GM23338 (cell line): ENCODE measurements around the gene GPRC5B. TPM values are rescaled to one million over a fixed set of nuclear protein-coding genes. Genes with fewer than 3 reads are reported as not detected.

Experiments
- ATAC-seq: fragments of 200-7000 bp; cut with Tn5 transposase; 3 replicates; pipeline ENCODE4 v1.9.1; 2020
- DNase-seq: peaks from one replicate; pipeline ENCODE4 v3.0.0-alpha.2; 2015; ENCODE audit warnings: low spot score
- H2AFZ ChIP-seq: fragments of 200-600 bp; sonication (generic); 2 replicates; pipeline ENCODE4 v1.8.0; 2016; ENCODE audit warnings: antibody characterized with exemption, mild to moderate bottlenecking, moderate library complexity
- H3F3A ChIP-seq: fragments of 200-600 bp; sonication (generic); replicated peaks from 2 replicates; pipeline ENCODE4 v1.8.0; 2017; ENCODE audit warnings: antibody characterized with exemption, mixed run types, low read depth
- H3K27ac ChIP-seq: fragments of 200-600 bp; sonication (generic); 2 replicates; pipeline ENCODE4 v1.6.1; 2016; ENCODE audit warnings: low read depth
- H3K27me3 ChIP-seq: fragments of 200-600 bp; sonication (generic); 2 replicates; pipeline ENCODE4 v1.8.0; 2016; ENCODE audit warnings: mild to moderate bottlenecking, mixed run types, moderate library complexity; ENCODE audit not compliant: insufficient read depth
- H3K36me3 ChIP-seq: fragments of 200-600 bp; sonication (generic); 2 replicates; pipeline ENCODE4 v1.8.0; 2016; ENCODE audit warnings: mild to moderate bottlenecking; ENCODE audit not compliant: insufficient read depth
- H3K4me1 ChIP-seq: fragments of 200-600 bp; sonication (generic); 2 replicates; pipeline ENCODE4 v1.8.0; 2016; ENCODE audit warnings: mild to moderate bottlenecking, moderate library complexity; ENCODE audit not compliant: insufficient read depth
- H3K4me2 ChIP-seq: fragments of 200-600 bp; sonication (generic); 2 replicates; pipeline ENCODE4 v1.7.1; 2017; ENCODE audit warnings: mixed run types
- H3K4me3 ChIP-seq: fragments of 200-600 bp; sonication (generic); 2 replicates; pipeline ENCODE4 v1.6.1; 2016; ENCODE audit warnings: mixed run types
- H3K79me2 ChIP-seq: fragments of 200-600 bp; sonication (generic); replicated peaks from 2 replicates; pipeline ENCODE4 v1.8.0; 2017; ENCODE audit warnings: mild to moderate bottlenecking; ENCODE audit not compliant: insufficient read depth
- H3K9me2 ChIP-seq: fragments of 200-600 bp; sonication (generic); 2 replicates; pipeline ENCODE4 v1.8.0; 2017; ENCODE audit not compliant: insufficient read depth
- H4K20me1 ChIP-seq: fragments of 200-600 bp; sonication (generic); replicated peaks from 2 replicates; pipeline ENCODE4 v1.8.0; 2017; ENCODE audit warnings: mild to moderate bottlenecking; ENCODE audit not compliant: insufficient read depth
- H3K27ac Mint-ChIP-seq: 2 replicates; pipeline ENCODE4 v1.8.0; 2020; ENCODE audit warnings: inconsistent platforms, mild to moderate bottlenecking, moderate library complexity, mixed read lengths
- H3K27me3 Mint-ChIP-seq: 3 replicates; pipeline ENCODE4 v1.8.0; 2022; ENCODE audit warnings: low read depth, mild to moderate bottlenecking, moderate library complexity, mixed read lengths, inconsistent platforms; ENCODE audit not compliant: insufficient read depth, poor library complexity
- H3K36me3 Mint-ChIP-seq: 3 replicates; pipeline ENCODE4 v1.8.0; 2021; ENCODE audit warnings: low read depth, mild to moderate bottlenecking, inconsistent platforms, moderate library complexity, mixed read lengths
- H3K4me1 Mint-ChIP-seq: 3 replicates; pipeline ENCODE4 v1.8.0; 2020; ENCODE audit warnings: mild to moderate bottlenecking, inconsistent platforms, mixed read lengths
- H3K4me3 Mint-ChIP-seq: 3 replicates; pipeline ENCODE4 v1.8.0; 2021; ENCODE audit warnings: moderate library complexity, mild to moderate bottlenecking, inconsistent platforms, mixed read lengths
- H3K9me3 Mint-ChIP-seq: 3 replicates; pipeline ENCODE4 v1.8.0; 2020; ENCODE audit warnings: moderate library complexity, mild to moderate bottlenecking, inconsistent platforms, mixed read lengths
- CREB1 ChIP-seq: fragments of 250-450 bp; sonication (Bioruptor Pico); IDR thresholded peaks from 2 replicates; pipeline ENCODE4 v1.5.0; 2020; ENCODE audit warnings: low read depth, mild to moderate bottlenecking, moderate library complexity
- EZH2 ChIP-seq: fragments of 200-600 bp; sonication (generic); IDR thresholded peaks from one replicate; pipeline ENCODE4 v1.8.0; 2017; ENCODE audit warnings: antibody characterized with exemption, mild to moderate bottlenecking, low read depth; ENCODE audit not compliant: unreplicated experiment
- EZH2phosphoT487 ChIP-seq: fragments of 200-600 bp; sonication (generic); IDR thresholded peaks from one replicate; pipeline ENCODE4 v1.8.1; 2018; ENCODE audit warnings: antibody characterized with exemption; ENCODE audit not compliant: unreplicated experiment
- JUNB ChIP-seq: IDR thresholded peaks from one replicate; pipeline ENCODE4 v1.6.1; 2016; ENCODE audit warnings: antibody characterized with exemption; ENCODE audit not compliant: unreplicated experiment
- NANOG ChIP-seq: IDR thresholded peaks from 2 replicates; pipeline ENCODE4 v1.6.1; 2016; ENCODE audit warnings: antibody characterized with exemption, borderline replicate concordance
- POLR2AphosphoS5 ChIP-seq: IDR thresholded peaks from 2 replicates; pipeline ENCODE4 v1.6.1; 2016; ENCODE audit warnings: antibody characterized with exemption, low read depth
- STAT1 ChIP-seq: IDR thresholded peaks from one replicate; pipeline ENCODE4 v1.6.1; 2016; ENCODE audit warnings: antibody characterized with exemption; ENCODE audit not compliant: unreplicated experiment
- ZNF114 ChIP-seq: fragments of 250-450 bp; sonication (Bioruptor Pico); IDR thresholded peaks from 2 replicates; pipeline ENCODE4 v1.5.0; 2020; ENCODE audit warnings: mild to moderate bottlenecking, moderate library complexity
- ZNF331 ChIP-seq: fragments of 250-450 bp; sonication (Bioruptor Pico); IDR thresholded peaks from 2 replicates; pipeline ENCODE4 v1.5.0; 2020; ENCODE audit warnings: low read depth, mild to moderate bottlenecking, moderate library complexity
- polyA plus RNA-seq: library from polyadenylated mRNA; unstranded; fragments of >200 nt; fragmentation: Nextera tagmentation; extraction: Ambion mirVana; gene quantifications from 2 replicates; pipeline ENCODE4 v1.2.1, GENCODE V29; 2016
- total RNA-seq: library from RNA; depleted of rRNA; stranded (reverse); fragments of >200 nt; shearing (Covaris generic); gene quantifications from 2 replicates; pipeline ENCODE4 v1.2.3, GENCODE V29; 2014
- TF ChIP-seq, protein P1 (sequence below): IDR thresholded peaks from 2 replicates; pipeline ENCODE4 v1.6.1; 2016; ENCODE audit warnings: antibody characterized with exemption
- TF ChIP-seq, protein P2 (sequence below): fragments of 250-450 bp; sonication (Bioruptor Pico); IDR thresholded peaks from 2 replicates; pipeline ENCODE4 v1.5.0; 2020; ENCODE audit warnings: mild to moderate bottlenecking, moderate library complexity
- TF ChIP-seq, protein P3 (sequence below), 2 experiments: fragments of 200-600 bp in 1 of 2; sonication (generic) in 1 of 2; conservative IDR thresholded peaks; 2 replicates each; pipeline versions ENCODE4 v1.5.1 to v1.6.1; 2016 to 2017; ENCODE audit warnings: antibody characterized with exemption in 2 of 2, low read depth in 2 of 2, mild to moderate bottlenecking in 2 of 2, moderate library complexity in 1 of 2
- TF ChIP-seq, protein P4 (sequence below): IDR thresholded peaks from one replicate; pipeline ENCODE4 v1.6.1; 2018; ENCODE audit warnings: antibody characterized with exemption; ENCODE audit not compliant: unreplicated experiment

GPRC5B gene
- total and polyA plus RNA-seq, 2 experiments from 2014 or later: 70.9 to 82.5 TPM

DNA sequence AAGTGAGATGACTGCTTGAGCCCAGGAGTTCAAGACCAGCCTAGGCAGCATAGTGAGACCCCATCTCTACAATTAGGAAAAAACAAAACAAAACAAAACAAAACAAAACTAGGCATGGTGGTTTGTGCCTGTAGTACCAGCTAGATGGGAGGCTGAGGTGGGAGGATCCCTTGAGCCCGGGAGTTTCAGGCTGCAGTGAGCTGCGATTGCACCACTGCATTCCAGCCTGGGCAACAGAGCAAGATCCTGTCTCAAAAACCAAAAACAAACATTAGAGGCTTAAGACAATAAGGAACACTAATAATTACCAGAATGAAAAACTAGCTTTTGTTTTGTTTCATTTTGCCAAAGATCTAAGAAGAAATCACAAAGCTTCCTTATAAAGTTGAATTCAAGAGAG lies 69.2 kb downstream of the GPRC5B start:
- Histone ChIP-seq H2AFZ (no peak overlapping the region), H4K20me1 (no peaks in the 10 kb centered on the region), H3K27ac (no peak overlapping the region), H3K9me2 (no peaks in the 10 kb centered on the region), H3K79me2 (no peaks in the 10 kb centered on the region), H3K4me2 (no peak overlapping the region), H3K36me3 (no peaks in the 10 kb centered on the region), H3K4me1 (no peaks in the 10 kb centered on the region), H3K27me3 (no peaks in the 10 kb centered on the region), H3F3A (0 out of 2 replicates have a peak, but pooled peaks cover 2% of the 10 kb centered on the region), H3K4me3 (no peak overlapping the region)
- H3K36me3 Mint-ChIP-seq: peaks cover 8% of the 10 kb centered on the region; the same call in 2 of the 3 replicates
- TF ChIP-seq NANOG (no peak), EZH2phosphoT487 (no peak), POLR2AphosphoS5 (no peak), CREB1 (CRISPR knock-in tag) (no peak), ZNF331 (CRISPR knock-in tag) (no peak), STAT1 (no peak), JUNB (no peak), ZNF114 (CRISPR knock-in tag) (no peak), EZH2 (no peak)
- TF ChIP-seq, protein P1, sequence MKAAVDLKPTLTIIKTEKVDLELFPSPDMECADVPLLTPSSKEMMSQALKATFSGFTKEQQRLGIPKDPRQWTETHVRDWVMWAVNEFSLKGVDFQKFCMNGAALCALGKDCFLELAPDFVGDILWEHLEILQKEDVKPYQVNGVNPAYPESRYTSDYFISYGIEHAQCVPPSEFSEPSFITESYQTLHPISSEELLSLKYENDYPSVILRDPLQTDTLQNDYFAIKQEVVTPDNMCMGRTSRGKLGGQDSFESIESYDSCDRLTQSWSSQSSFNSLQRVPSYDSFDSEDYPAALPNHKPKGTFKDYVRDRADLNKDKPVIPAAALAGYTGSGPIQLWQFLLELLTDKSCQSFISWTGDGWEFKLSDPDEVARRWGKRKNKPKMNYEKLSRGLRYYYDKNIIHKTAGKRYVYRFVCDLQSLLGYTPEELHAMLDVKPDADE: no peak
- TF ChIP-seq, protein P2, sequence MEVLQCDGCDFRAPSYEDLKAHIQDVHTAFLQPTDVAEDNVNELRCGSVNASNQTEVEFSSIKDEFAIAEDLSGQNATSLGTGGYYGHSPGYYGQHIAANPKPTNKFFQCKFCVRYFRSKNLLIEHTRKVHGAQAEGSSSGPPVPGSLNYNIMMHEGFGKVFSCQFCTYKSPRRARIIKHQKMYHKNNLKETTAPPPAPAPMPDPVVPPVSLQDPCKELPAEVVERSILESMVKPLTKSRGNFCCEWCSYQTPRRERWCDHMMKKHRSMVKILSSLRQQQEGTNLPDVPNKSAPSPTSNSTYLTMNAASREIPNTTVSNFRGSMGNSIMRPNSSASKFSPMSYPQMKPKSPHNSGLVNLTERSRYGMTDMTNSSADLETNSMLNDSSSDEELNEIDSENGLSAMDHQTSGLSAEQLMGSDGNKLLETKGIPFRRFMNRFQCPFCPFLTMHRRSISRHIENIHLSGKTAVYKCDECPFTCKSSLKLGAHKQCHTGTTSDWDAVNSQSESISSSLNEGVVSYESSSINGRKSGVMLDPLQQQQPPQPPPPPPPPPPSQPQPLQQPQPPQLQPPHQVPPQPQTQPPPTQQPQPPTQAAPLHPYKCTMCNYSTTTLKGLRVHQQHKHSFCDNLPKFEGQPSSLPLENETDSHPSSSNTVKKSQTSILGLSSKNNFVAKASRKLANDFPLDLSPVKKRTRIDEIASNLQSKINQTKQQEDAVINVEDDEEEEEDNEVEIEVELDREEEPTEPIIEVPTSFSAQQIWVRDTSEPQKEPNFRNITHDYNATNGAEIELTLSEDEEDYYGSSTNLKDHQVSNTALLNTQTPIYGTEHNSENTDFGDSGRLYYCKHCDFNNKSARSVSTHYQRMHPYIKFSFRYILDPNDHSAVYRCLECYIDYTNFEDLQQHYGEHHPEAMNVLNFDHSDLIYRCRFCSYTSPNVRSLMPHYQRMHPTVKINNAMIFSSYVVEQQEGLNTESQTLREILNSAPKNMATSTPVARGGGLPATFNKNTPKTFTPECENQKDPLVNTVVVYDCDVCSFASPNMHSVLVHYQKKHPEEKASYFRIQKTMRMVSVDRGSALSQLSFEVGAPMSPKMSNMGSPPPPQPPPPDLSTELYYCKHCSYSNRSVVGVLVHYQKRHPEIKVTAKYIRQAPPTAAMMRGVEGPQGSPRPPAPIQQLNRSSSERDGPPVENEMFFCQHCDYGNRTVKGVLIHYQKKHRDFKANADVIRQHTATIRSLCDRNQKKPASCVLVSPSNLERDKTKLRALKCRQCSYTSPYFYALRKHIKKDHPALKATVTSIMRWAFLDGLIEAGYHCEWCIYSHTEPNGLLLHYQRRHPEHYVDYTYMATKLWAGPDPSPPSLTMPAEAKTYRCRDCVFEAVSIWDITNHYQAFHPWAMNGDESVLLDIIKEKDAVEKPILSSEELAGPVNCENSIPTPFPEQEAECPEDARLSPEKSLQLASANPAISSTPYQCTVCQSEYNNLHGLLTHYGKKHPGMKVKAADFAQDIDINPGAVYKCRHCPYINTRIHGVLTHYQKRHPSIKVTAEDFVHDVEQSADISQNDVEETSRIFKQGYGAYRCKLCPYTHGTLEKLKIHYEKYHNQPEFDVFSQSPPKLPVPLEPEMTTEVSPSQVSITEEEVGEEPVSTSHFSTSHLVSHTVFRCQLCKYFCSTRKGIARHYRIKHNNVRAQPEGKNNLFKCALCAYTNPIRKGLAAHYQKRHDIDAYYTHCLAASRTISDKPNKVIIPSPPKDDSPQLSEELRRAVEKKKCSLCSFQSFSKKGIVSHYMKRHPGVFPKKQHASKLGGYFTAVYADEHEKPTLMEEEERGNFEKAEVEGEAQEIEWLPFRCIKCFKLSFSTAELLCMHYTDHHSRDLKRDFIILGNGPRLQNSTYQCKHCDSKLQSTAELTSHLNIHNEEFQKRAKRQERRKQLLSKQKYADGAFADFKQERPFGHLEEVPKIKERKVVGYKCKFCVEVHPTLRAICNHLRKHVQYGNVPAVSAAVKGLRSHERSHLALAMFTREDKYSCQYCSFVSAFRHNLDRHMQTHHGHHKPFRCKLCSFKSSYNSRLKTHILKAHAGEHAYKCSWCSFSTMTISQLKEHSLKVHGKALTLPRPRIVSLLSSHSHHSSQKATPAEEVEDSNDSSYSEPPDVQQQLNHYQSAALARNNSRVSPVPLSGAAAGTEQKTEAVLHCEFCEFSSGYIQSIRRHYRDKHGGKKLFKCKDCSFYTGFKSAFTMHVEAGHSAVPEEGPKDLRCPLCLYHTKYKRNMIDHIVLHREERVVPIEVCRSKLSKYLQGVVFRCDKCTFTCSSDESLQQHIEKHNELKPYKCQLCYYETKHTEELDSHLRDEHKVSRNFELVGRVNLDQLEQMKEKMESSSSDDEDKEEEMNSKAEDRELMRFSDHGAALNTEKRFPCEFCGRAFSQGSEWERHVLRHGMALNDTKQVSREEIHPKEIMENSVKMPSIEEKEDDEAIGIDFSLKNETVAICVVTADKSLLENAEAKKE (CRISPR knock-in tag): no peak
- TF ChIP-seq, protein P3, sequence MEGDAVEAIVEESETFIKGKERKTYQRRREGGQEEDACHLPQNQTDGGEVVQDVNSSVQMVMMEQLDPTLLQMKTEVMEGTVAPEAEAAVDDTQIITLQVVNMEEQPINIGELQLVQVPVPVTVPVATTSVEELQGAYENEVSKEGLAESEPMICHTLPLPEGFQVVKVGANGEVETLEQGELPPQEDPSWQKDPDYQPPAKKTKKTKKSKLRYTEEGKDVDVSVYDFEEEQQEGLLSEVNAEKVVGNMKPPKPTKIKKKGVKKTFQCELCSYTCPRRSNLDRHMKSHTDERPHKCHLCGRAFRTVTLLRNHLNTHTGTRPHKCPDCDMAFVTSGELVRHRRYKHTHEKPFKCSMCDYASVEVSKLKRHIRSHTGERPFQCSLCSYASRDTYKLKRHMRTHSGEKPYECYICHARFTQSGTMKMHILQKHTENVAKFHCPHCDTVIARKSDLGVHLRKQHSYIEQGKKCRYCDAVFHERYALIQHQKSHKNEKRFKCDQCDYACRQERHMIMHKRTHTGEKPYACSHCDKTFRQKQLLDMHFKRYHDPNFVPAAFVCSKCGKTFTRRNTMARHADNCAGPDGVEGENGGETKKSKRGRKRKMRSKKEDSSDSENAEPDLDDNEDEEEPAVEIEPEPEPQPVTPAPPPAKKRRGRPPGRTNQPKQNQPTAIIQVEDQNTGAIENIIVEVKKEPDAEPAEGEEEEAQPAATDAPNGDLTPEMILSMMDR (conservative IDR thresholded peaks at IDR 0.05; ENCODE audit: low read depth in 2 of 2): no peak
- TF ChIP-seq, protein P4, sequence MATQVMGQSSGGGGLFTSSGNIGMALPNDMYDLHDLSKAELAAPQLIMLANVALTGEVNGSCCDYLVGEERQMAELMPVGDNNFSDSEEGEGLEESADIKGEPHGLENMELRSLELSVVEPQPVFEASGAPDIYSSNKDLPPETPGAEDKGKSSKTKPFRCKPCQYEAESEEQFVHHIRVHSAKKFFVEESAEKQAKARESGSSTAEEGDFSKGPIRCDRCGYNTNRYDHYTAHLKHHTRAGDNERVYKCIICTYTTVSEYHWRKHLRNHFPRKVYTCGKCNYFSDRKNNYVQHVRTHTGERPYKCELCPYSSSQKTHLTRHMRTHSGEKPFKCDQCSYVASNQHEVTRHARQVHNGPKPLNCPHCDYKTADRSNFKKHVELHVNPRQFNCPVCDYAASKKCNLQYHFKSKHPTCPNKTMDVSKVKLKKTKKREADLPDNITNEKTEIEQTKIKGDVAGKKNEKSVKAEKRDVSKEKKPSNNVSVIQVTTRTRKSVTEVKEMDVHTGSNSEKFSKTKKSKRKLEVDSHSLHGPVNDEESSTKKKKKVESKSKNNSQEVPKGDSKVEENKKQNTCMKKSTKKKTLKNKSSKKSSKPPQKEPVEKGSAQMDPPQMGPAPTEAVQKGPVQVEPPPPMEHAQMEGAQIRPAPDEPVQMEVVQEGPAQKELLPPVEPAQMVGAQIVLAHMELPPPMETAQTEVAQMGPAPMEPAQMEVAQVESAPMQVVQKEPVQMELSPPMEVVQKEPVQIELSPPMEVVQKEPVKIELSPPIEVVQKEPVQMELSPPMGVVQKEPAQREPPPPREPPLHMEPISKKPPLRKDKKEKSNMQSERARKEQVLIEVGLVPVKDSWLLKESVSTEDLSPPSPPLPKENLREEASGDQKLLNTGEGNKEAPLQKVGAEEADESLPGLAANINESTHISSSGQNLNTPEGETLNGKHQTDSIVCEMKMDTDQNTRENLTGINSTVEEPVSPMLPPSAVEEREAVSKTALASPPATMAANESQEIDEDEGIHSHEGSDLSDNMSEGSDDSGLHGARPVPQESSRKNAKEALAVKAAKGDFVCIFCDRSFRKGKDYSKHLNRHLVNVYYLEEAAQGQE: no peak
- no peak overlapping the region for H3K4me3 Mint-ChIP-seq
- peaks cover 11% of the 10 kb centered on the region for H3K9me3 Mint-ChIP-seq
- peaks cover 5% of the 10 kb centered on the region for H3K27me3 Mint-ChIP-seq
- DNase-seq (no peak), ATAC-seq (no peak)
- no peaks in the 10 kb centered on the region for H3K4me1 Mint-ChIP-seq
- H3K27ac Mint-ChIP-seq: no peak overlapping the region
